ENCODE measurements around the gene LOXL3.

DNA sequence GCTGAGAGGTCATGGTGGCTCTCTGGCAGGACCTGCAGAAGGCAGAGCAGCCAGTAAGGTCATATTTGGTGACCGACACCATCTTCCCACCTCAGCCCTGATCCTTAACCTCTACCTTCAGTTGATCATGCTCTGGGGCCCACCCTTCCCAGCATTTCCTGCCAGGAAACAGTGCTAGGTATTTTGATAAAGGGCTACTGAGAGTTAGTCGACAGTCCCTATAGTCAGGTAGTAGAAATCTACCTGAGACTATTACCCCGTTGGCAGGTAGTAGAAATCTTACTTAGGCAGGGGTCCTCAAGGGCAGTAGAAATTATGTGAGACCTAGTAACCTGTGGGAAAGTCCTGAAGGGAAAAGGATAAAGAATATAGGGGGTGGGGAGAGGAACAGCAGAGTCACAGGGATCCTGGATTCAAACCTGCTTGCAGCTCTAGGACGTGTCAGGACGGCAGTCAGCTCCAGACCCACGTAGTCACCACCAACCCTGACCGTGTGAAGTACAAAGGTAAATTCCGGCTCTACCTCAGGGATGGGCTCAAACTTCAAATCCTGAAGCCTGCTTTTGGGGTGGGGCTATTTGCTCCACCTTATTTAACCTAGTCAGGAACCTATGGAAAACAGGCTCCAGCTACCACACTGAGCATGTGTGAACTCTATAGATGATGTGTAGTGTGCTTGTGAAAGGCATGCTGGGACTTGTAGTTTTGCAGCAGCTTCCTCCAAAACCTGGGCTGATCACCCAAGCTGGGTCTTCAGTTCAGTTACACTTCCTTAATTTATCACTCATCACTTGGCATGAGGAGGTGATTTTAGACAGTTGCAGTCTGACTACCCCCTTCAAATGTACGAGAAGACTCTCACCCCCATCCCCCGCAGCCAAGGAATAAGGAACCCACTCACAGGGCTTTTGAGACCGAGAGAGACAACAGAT lies 27.8 kb downstream of the LOXL3 start, which contains the start of gene DQX1:
- TF ChIP-seq, protein P1, sequence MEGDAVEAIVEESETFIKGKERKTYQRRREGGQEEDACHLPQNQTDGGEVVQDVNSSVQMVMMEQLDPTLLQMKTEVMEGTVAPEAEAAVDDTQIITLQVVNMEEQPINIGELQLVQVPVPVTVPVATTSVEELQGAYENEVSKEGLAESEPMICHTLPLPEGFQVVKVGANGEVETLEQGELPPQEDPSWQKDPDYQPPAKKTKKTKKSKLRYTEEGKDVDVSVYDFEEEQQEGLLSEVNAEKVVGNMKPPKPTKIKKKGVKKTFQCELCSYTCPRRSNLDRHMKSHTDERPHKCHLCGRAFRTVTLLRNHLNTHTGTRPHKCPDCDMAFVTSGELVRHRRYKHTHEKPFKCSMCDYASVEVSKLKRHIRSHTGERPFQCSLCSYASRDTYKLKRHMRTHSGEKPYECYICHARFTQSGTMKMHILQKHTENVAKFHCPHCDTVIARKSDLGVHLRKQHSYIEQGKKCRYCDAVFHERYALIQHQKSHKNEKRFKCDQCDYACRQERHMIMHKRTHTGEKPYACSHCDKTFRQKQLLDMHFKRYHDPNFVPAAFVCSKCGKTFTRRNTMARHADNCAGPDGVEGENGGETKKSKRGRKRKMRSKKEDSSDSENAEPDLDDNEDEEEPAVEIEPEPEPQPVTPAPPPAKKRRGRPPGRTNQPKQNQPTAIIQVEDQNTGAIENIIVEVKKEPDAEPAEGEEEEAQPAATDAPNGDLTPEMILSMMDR (conservative IDR thresholded peaks at IDR 0.05; ENCODE audit: low read length), result no peak
- no peak for TF ChIP-seq EZH2phosphoT487 (IDR thresholded peaks at IDR 0.05; ENCODE audit: borderline replicate concordance, low read depth, low read length)
